ENCODE measurements around the gene FSHB.
"Not testable (repeated sequence)": the region's sequence is repeated elsewhere in the genome, so short reads cannot be mapped to it uniquely, and the experiment has no call there.

The FSHB gene

DNA sequence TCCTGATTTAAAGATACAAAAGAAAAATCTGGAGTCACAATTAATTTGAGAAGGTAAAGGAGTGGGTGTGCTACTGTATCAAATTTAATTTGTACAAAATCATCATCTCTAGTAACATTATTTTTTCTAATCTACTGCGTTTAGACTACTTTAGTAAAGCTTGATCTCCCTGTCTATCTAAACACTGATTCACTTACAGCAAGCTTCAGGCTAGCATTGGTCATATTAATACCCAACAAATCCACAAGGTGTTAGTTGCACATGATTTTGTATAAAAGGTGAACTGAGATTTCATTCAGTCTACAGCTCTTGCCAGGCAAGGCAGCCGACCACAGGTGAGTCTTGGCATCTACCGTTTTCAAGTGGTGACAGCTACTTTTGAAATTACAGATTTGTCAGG, at the start of gene FSHB:
Gene FSHB (plus strand): TSS at position 301 of the 400 bp plus-strand sequence. CDS start 889 bp downstream, outside the sequence.
- no peak for DNase-seq (ENCODE audit: low read depth)

DNA sequence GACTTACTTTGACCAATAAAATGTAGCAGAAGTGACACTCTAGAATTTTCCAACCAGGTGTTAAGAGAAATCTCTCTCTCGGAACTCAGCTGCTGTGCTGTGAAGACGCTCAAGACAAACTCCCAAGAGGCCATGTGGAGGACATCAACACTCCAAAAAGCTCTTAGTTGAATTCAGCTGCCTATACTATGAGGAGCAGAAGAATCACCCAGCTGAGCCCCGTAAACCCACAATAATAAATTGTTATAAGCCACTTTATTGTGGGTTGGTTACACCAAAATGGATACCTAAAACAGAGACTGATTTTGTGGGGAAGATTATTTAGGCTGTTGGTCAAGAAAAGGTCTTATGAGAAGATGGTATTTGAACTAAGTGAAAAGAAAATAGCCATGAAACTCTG, 44.1 kb upstream of the FSHB start:
- DNase-seq (ENCODE audit: low read depth) = no peak

DNA sequence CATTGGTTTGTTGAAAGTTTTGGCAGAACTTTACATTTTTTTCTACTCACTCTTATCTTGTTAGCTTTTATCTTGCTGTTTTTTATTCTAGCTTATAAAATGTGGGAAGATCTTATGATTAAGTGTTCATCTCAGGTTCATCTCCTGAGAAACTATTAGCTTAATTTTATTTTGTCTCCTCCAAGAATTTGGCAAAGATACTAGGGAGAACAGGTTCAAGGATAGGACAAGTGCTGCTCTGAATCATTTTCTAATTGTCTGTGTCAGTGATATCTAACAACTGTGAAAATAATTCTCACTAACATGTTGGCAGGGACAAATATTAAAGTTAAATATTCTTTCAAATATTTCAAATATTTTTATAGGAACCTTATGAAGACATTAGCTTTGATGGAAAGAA, 38.2 kb upstream of the FSHB start:
- no peak for DNase-seq (ENCODE audit: low read depth)

DNA sequence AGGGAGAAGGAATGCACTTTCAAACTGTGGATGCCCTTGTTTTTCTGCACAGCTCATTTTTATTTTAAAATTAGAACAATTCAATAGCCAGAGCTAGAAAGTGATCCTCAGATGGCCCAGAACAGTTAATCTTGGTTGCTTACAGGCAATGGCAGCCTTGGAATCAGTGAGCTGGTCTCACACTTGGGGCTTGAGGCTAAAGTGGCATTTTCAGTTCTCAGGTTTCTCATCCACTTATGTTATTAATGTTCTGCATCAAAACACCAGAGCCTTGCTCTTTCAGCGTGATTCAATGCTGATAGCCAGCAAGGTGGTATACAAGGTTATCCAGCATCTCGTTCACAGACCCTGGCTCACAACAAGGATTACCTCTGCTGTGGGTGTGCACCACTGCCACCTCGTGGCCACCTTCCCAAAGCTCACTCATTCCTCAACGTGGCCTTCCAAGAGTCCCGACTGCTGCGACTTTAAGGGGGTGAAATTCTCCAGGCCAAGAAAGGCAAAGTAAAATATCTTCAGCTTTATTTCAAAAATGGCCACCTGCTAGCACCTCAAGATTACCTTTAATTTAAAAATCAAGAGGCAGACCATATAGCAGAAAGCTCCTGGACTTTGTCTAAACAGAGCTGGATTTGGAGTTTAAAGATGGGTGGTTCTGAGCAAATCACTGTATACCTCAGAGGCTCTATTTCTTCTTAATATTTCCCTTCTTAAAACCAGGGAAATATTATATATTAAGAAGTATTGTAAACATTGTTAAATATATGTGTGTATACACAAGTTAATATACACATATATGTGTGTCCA, 34.2 kb upstream of the FSHB start:
- peak; percentile 15 for DNase-seq (ENCODE audit: low read depth)

DNA sequence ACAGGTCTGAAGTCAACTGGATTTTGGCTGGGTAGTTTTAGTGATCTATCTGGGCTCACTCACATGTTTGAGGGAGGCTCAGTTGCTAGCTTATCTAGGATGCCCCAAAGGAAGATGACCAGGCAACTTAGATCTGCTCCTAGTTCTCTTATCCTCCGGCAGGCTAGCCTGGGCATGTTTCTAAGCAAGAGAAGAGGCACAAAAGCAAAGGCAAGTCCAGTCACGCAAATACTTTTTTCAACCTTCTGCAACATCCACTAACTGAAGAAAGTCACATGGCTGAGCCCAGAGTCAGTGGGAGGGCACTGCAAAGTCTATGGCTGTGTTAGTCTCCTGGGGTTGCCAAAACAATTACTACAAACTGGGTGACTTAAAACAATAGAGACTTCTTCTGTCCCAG, 32.9 kb upstream of the FSHB start:
- DNase-seq (ENCODE audit: low read depth) = no peak

DNA sequence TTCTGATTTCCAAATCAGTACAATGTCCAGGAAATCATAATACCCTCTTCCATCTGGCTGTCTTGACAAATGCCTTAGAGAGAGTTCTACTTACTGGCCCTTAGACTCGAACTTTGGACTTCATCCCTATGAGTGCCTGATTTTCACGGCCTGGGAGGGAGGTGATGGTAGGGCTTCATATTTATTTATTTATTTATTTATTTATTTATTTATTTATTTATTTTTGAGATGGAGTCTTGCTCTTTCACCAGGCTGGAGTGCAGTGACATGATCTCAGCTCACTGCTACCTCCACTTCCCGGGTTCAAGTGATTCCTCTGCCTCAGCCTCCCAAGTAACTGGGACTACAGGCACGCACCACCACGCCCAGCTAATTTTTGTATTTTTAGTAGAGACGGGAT, 27.8 kb upstream of the FSHB start:
- not testable (repeated sequence) for DNase-seq (ENCODE audit: low read depth)

DNA sequence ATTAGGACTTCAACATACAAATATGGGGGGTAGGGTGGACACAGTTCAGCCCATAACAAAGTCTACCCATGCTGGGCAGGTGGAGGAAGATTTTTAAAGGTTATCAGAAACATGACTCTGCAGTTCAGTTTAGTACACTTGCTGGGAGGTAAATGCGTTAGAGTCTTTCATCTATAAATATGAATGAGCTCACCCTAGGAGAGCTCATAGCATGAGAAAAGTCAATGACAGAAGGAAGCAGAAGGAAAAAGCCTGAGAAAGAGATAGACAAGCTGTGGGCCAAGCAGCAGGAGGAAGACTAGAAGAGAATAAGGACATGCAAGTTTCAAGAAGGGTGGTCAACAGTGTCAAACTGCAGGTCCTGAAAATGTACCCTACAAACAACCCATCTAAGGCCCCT, 27.0 kb upstream of the FSHB start:
- DNase-seq (ENCODE audit: low read depth) = no peak

DNA sequence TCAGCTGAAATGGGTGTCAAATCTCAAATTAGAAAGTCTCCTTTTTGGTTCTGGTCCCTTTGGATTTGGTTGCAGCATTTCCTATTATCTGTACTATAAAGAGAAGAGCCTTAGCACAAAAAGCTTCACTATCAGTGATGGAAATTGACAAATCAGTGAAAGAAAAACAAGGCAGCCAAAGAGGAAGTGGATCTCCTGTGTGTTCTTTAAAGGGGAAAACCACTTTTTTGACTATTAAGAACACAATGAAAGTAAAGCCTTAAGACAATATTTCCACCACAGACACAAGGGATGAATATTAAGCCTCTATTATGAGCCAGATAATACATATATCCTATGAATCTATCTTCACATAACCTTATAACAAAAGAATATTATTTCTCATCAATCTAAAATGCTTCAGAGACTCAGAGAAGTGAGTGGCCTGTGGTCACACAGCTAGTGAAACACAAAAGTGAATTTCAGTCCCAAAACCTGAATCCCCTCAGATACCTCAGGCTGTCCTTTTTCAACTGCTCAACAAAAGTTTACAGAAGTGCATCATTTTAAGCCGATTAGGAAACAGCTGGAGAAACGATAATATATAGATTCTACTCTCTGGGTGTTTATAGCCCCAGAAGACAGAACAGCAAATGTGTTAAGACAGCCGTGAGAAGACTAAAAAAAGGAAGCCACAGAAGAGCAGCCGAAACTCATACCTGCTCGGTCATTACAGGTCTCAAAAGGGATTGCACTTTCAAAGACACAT, 24.4 kb upstream of the FSHB start:
- DNase-seq (ENCODE audit: low read depth) = no peak

DNA sequence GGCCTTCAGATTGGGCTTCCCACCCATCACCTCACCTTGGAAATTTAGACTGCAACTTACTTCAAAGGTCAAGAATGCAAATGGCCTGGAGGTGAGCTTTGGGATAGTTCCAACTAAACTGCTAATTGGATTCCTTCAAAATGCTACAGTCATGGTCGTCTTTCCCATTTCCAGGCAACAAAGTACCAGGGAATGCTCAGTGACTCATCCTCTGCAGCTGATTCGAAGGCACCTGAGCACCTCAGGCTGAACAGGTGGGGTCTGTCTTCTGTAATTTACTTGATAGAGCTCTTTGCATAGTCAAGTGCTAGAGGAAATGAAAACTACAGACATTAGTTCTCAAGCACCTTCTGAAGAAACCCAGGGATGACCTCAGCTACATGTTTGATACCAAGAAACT, 20.5 kb upstream of the FSHB start:
- DNase-seq (ENCODE audit: low read depth) = no peak

DNA sequence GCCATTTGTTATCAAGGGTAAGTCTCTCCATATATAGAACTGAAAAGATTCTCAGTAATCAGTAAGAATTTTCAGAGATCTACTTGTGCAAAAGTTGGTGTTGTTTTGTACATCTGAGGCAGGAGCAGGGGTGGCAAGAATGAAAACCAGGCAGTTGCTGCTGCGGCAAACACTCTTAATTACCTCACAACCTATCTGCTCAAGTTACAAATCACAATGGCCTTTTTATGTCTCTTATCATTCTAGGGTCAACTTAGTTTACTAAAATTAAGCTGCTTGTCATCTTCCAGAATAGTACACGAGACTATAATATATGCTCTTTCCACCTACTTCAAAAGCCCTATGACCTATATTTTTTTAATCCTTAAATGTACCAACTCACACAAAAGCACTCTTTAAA, 14.3 kb upstream of the FSHB start:
- no peak for DNase-seq (ENCODE audit: low read depth)

DNA sequence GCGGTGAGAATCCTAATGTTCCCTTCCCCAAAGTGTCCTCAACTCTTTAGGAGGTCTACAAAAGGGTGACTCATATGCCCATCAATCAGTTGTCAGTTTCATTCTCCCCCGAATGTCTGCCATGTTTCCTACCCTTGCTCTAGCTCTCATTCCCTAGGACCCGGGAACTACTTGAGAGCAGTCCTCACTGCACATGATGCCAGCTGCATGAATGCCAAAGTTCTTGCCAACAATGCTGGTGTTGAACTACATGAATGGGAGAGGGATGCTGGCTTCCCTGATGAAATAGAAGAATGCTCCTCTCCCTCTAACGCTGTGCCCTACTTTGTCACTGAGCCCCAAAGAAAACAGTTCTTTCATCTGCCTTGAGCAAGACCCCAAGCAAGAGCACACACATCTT, 12.5 kb upstream of the FSHB start:
- DNase-seq (ENCODE audit: low read depth) = no peak

DNA sequence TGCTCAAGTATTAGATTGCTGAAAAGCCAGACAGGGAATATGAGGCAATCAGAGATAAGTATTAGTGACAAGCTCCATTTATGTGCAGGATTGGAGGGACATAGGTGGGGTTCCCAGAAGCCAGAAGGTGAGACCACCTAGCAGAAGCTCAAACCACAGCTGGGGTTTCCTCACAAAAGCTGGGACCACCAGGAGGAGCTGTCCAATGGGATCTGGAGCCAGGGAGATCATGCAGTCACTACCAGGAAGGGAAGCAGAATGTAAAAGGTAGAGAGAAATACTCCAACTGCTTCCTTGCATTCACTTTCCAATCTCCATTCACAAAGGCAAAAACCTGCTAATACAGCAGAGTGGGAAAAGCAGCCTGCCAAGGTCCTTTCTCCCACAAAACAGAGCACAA, 5.2 kb upstream of the FSHB start:
- no peak for DNase-seq (ENCODE audit: low read depth)

DNA sequence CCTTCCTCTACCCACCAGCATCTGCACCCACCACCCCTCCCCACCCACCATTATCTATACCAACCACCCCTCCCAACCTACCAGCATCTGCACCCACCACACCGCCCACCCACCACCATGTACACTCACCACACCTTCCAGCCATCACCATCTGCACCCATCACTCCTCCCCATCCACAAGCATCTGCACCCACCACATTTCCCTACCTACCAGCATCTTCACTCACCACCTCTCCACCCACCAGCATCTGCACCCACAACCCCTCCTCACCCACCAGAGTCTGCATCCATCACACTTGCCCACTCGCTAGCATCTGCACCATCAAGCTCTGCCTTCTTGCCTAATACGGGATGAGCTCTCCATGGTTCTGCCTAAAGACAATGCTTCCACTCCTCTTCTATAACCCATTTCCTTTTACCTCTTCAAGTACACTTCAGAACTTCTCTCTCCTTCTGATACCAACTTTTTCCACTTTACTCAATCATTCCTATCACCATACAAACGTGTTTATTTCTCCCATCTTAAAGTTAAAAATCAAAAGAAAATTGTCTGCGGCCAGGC, 2.4 kb upstream of the FSHB start:
- DNase-seq (ENCODE audit: low read depth) = no peak

DNA sequence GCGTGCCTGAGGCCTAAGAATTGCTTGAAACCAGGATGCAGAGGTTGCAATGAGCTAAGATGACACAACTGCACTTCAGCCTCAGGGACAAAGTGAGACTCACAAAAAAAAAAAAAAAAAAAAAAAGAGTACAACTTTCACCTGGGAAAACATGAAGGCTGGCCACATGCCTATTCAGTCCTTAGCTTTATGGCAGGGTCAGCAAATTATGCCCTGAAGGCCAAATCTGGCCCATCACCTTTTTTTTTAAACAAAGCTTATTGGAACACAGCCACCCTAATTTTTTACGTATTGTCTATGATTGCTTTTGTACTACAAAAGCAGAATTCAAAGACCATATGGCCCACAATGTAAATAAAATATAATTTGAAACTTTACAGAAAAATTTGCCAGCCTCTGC, 8.2 kb downstream of the FSHB start:
- no peak for DNase-seq (ENCODE audit: low read depth)

DNA sequence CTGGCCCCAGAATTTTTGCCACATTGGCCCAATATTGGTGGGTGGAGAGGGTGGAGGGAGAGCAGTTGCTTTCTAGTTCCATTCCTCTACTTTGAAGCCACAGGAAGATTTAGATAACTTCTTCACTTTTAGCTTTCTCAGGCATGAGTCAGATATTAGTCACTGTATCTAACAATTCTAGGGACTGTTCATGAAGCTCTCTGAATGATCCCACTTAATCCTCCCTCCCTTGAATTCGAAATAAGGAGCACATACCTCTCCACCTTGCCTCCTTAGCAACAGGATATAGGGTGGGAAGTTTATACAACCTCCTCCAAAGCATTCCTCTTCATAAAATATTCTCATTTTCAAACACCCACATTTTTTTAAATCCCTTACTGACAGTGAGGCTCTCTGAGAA, 13.5 kb downstream of the FSHB start:
- DNase-seq (ENCODE audit: low read depth) = no peak

DNA sequence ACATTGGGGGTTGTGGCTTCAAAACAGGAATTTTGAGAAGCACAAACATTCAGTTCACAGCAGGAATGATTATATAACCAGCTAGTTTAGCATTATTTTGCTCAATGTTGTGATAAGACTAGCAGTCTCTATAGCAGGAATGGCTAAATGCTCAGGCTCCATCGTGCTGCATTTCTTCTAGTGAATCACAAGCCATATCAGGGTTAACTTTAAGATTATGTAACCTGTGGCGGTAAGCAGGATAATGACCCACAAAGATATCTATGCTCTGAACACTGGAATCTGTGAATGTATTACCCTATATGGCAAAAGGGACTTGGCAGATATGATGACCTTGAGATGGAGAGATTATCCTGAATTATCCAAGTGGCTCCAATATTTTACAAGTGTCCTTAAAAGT, 14.8 kb downstream of the FSHB start:
- DNase-seq (ENCODE audit: low read depth) = no peak

DNA sequence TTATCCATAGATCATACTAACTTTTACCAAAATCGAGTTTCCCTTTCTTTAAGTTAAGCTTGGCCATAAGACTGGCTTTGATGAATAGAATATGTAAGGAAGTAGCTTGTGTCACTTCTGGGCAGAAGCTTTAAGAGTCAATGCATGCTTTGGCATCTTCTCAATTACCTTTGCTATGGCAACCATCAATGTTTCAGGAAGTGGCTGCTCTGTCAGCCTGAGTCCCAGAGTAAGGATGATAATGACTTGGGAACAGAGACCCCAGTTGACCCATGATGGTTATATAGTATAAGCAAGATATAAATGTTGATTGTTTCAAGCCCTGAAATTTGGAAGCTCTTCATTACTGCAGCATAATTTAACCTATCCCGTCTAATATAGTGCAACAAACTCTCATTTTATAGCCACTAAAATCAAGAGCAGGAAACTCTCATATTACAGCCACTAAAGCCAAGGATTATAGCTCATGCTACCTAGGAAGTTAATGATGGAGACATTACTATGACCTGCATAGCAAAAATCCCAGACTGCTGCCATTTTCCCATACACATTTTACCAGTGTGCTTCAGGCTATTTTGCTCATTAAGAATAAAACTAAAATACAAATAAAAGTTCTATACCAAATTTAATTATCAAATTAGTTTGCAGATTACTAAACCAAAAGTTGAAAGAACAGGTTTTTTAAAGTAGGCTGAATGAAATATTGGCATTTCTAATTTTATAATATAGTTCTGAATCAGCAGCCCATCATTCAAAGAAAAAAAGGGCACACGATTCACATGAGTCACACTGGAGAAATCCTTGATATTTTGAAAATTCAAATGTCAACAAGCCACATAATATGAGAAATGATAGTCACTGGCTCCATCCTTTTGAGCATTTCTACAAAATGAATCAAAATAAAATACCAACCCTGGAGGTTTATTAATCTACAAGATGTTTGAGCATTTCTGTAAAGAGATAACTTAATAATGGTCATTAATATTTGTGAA, 23.8 kb downstream of the FSHB start:
- DNase-seq (ENCODE audit: low read depth) = no peak

DNA sequence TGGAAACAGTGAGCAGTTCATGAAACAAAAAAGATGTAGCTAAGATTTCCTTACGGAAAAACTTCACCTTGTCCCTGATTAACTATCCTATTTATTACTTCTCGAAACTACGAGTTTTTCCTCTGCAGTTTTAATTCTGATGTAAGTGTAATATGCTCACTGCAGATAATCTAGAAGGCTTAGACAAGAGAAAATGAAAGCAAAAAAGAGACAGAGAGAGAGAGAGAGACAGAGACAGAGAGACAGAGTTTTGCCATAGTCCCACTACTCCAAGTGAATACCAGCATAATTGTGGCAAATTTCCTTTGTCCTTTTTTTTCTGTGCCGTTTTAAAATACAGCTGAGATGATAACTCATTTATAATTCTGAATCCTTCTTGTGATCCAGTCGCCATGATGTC, 24.8 kb downstream of the FSHB start:
- no peak for DNase-seq (ENCODE audit: low read depth)

DNA sequence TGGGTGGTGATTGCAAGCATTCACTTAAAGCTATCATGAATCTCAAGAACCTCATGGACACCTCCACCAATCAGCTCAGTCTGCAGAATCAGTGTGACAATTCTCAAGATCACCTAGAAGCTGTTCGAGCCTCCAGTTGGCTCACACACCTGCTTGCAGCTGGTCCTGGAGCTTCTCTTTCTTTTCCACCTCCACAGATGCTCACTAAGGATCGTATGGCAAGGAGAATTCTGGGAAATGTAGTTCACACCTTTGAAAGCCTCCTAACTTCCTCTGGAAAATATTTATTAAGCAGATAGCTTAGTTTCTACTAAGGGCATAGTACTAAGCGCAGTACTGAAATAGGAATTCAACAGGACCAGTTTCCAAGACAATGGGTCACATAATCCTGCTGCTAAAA, 26.2 kb downstream of the FSHB start:
- no peak for DNase-seq (ENCODE audit: low read depth)

DNA sequence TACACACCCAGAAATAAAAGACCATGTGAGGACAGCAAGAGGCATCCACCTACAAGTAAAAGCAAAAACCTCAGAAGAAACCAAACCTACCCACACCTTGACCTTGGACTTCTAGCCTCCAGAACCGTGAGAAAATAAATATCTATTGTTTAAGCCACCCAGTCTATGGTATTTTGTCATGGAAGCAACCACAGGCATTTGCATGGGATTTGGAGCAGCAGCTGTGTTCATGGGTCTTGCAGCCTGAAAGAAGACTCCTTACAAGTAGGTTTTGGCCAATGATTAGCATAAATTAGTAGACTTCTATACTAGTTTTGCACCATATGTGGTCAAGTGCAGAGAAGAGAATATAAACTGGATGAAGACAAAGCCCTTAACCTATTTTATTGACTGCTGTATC, 27.9 kb downstream of the FSHB start:
- DNase-seq (ENCODE audit: low read depth) = no peak

DNA sequence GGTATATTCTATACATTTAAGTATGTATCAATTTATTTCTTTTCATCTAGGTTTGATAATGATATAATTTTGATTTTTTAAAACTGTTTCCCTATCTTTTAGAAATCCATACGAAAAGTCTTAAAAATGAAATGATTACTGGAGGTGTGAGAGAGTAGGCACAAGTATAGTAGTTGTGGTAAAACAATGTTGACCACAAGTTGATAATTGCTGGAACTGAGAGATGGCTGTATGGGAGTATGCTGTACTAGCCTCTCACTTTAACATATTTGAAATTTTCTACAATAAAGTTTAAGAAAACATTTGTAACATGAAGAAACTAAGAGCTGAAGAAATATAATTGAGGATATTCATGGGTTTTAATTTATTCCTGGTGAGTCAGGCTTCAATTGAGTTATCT, 30.0 kb downstream of the FSHB start:
- DNase-seq (ENCODE audit: low read depth) = no peak

DNA sequence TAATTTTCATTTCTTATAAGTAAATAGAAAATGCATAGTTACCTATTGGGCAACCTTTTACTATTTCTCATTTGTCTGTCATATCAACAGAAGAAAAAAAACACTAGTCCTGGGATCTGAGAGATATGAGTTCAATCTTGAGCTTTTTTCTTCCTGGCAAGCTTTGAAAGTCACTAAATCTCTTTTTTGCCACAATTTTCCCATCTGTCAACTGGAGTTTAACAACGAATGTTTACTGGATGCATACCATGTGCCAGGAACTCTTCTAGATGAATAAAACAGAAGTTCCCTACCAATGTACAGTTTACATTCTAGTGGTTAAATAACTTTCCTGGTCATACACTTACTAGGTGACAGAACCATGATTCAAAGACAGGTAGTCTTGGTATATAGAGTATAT, 31.0 kb downstream of the FSHB start:
- no peak for DNase-seq (ENCODE audit: low read depth)
